Measurements from ENCODE around the gene MIEN1. TPM values are rescaled to one million over a fixed set of nuclear protein-coding genes. Genes with fewer than 3 reads are reported as not detected.

Gene MIEN1
- total and polyA plus RNA-seq, 2 of the 13 experiments (the other 11 are each of a cell fraction or from before 2014, with no cell fraction given): 40.6 to 56.6 TPM

DNA sequence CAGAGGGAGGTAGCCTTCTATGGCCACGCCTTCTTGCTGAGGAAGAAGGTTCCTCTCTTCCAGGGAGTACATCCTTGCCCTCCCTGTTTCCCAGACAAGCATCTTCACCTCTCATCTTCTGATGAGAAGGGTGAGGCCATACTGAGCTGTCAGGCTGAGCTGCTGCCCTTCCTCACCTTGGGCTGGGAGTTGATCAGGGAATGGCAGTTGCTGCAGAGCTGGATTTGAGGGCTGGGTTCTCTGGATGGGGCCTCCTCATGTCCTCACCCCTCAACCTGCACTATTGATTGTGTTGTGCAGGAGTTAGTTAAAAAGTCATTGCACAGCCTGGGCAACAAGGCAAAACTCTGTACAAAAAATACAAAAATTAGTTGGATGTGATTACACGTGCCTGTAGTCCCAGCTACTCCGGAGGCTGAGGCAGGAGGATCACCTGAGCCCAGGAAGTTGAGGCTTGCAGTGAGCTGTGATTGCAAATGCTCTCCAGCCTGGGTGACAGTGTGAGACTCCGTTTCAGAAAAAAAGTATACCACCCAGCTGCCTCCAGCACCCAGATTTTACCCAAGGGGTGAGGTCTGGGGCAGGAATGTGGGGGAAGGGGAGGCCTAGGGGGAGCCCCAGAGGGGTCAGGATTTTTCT is 28.4 kb downstream of the MIEN1 start:
- WGBS (ENCODE audit: low lambda C conversion rate): 43% methylated on average over 4 of the region's 4 CpGs
- DNase-seq (ENCODE audit: low spot score) (no peak), ATAC-seq (no peak), FAIRE-seq (peak; percentile 21)
- no peak overlapping the region for H2AFZ ChIP-seq (ENCODE audit: low read length)
- intact Hi-C loops (cut with micrococcal nuclease; ENCODE audit: unreplicated experiment) (no loop called here), in situ Hi-C loops (cut with HindIII; ENCODE audit: extremely low pct_ligation_motif_present, low pct_unique_long_range_greater_than_20kb) (no loop called here)
- H4K20me1 ChIP-seq (ENCODE audit: insufficient read depth, low read length): peaks cover 14% of the 10 kb centered on the region; the same call in 1 of the 2 replicates
- H3K9me3 ChIP-seq (ENCODE audit: low read length): no peaks in the 10 kb centered on the region
- H3K36me3 ChIP-seq (replicated peaks in 1 of 2; ENCODE audit: control insufficient read depth in 1 of 2, insufficient read depth in 2 of 2, low read length in 2 of 2): peaks cover 6 to 9% of the 10 kb centered on the region in 2 experiments; a peak in 4 of 5 replicates
- peak overlapping the region; percentile 88 for H3K9ac ChIP-seq (ENCODE audit: insufficient read depth, low read depth, low read length)
- H3K4me1 ChIP-seq (ENCODE audit: insufficient read depth, low read length): peaks cover 69% of the 10 kb centered on the region
- H3K27me3 ChIP-seq (ENCODE audit: control insufficient read depth in 1 of 2, insufficient read depth in 2 of 2, low read length in 2 of 2): no peaks in the 10 kb centered on the region
- H3K27ac ChIP-seq (ENCODE audit: extremely low read length, insufficient read depth, low read length): peak overlapping the region; percentile 78
- CTCF ChIA-PET (ENCODE audit: low intra/inter-chr PET ratio, low total read pairs): interaction anchor here (1.3 to 1.6 kb wide), 2 partner anchors 53 to 80 kb away, joined by 4 read pairs; no protein-coding TSS in a partner anchor
- peak overlapping the region; percentile 92 for H3K4me2 ChIP-seq (ENCODE audit: low read depth, low read length)
- POLR2A ChIA-PET: interaction anchor here (0.9 to 6.6 kb wide), 12 partner anchors 8 to 397 kb away, joined by 3 to 118 read pairs (median 12); partner anchors contain the start of genes GRB7, MIEN1 and PGAP3
- peak overlapping the region; percentile 90 to 94 (median 90) for H3K4me3 ChIP-seq (replicated peaks in 1 of 3; ENCODE audit: insufficient read depth in 1 of 3, low read depth in 2 of 3, low read length in 3 of 3)
- no TSS peak for BruUV-seq (replicated peaks)
- peaks cover 63% of the 10 kb centered on the region for H3K79me2 ChIP-seq (ENCODE audit: insufficient read depth, low read length)
- TF ChIP-seq, protein P1, sequence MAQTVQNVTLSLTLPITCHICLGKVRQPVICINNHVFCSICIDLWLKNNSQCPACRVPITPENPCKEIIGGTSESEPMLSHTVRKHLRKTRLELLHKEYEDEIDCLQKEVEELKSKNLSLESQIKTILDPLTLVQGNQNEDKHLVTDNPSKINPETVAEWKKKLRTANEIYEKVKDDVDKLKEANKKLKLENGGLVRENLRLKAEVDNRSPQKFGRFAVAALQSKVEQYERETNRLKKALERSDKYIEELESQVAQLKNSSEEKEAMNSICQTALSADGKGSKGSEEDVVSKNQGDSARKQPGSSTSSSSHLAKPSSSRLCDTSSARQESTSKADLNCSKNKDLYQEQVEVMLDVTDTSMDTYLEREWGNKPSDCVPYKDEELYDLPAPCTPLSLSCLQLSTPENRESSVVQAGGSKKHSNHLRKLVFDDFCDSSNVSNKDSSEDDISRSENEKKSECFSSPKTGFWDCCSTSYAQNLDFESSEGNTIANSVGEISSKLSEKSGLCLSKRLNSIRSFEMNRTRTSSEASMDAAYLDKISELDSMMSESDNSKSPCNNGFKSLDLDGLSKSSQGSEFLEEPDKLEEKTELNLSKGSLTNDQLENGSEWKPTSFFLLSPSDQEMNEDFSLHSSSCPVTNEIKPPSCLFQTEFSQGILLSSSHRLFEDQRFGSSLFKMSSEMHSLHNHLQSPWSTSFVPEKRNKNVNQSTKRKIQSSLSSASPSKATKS (CRISPR knock-in tag; IDR thresholded peaks at IDR 0.05): no peak
- TF ChIP-seq, protein P2, sequence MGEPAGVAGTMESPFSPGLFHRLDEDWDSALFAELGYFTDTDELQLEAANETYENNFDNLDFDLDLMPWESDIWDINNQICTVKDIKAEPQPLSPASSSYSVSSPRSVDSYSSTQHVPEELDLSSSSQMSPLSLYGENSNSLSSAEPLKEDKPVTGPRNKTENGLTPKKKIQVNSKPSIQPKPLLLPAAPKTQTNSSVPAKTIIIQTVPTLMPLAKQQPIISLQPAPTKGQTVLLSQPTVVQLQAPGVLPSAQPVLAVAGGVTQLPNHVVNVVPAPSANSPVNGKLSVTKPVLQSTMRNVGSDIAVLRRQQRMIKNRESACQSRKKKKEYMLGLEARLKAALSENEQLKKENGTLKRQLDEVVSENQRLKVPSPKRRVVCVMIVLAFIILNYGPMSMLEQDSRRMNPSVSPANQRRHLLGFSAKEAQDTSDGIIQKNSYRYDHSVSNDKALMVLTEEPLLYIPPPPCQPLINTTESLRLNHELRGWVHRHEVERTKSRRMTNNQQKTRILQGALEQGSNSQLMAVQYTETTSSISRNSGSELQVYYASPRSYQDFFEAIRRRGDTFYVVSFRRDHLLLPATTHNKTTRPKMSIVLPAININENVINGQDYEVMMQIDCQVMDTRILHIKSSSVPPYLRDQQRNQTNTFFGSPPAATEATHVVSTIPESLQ (CRISPR knock-in tag; conservative IDR thresholded peaks at IDR 0.05): no peak
- TF ChIP-seq ZNF629 (CRISPR knock-in tag; conservative IDR thresholded peaks at IDR 0.05) (no peak), ZNF333 (CRISPR knock-in tag; IDR thresholded peaks at IDR 0.05; ENCODE audit: borderline replicate concordance) (0 out of 2 replicates have a peak, but pooled peaks have one; percentile 39), FOSL2 (CRISPR knock-in tag; IDR thresholded peaks at IDR 0.05) (no peak), MIER2 (CRISPR knock-in tag; IDR thresholded peaks at IDR 0.05) (no peak), ZNF776 (CRISPR knock-in tag; IDR thresholded peaks at IDR 0.05) (0 out of 2 replicates have a peak, but pooled peaks have one; percentile 12), CHD4 (IDR thresholded peaks at IDR 0.05; ENCODE audit: borderline replicate concordance, low read length) (no peak), U2AF2 (IDR thresholded peaks at IDR 0.05; ENCODE audit: low read depth, low read length) (no peak)
- TF ChIP-seq, protein P3, sequence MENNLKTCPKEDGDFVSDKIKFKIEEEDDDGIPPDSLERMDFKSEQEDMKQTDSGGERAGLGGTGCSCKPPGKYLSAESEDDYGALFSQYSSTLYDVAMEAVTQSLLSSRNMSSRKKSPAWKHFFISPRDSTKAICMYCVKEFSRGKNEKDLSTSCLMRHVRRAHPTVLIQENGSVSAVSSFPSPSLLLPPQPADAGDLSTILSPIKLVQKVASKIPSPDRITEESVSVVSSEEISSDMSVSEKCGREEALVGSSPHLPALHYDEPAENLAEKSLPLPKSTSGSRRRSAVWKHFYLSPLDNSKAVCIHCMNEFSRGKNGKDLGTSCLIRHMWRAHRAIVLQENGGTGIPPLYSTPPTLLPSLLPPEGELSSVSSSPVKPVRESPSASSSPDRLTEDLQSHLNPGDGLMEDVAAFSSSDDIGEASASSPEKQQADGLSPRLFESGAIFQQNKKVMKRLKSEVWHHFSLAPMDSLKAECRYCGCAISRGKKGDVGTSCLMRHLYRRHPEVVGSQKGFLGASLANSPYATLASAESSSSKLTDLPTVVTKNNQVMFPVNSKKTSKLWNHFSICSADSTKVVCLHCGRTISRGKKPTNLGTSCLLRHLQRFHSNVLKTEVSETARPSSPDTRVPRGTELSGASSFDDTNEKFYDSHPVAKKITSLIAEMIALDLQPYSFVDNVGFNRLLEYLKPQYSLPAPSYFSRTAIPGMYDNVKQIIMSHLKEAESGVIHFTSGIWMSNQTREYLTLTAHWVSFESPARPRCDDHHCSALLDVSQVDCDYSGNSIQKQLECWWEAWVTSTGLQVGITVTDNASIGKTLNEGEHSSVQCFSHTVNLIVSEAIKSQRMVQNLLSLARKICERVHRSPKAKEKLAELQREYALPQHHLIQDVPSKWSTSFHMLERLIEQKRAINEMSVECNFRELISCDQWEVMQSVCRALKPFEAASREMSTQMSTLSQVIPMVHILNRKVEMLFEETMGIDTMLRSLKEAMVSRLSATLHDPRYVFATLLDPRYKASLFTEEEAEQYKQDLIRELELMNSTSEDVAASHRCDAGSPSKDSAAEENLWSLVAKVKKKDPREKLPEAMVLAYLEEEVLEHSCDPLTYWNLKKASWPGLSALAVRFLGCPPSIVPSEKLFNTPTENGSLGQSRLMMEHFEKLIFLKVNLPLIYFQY (CRISPR knock-in tag; IDR thresholded peaks at IDR 0.05; ENCODE audit: borderline replicate concordance): no peak
- TF ChIP-seq, protein P4, sequence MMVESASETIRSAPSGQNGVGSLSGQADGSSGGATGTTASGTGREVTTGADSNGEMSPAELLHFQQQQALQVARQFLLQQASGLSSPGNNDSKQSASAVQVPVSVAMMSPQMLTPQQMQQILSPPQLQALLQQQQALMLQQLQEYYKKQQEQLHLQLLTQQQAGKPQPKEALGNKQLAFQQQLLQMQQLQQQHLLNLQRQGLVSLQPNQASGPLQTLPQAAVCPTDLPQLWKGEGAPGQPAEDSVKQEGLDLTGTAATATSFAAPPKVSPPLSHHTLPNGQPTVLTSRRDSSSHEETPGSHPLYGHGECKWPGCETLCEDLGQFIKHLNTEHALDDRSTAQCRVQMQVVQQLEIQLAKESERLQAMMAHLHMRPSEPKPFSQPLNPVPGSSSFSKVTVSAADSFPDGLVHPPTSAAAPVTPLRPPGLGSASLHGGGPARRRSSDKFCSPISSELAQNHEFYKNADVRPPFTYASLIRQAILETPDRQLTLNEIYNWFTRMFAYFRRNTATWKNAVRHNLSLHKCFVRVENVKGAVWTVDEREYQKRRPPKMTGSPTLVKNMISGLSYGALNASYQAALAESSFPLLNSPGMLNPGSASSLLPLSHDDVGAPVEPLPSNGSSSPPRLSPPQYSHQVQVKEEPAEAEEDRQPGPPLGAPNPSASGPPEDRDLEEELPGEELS (CRISPR knock-in tag; IDR thresholded peaks at IDR 0.05): no peak
- TF ChIP-seq, protein P5, sequence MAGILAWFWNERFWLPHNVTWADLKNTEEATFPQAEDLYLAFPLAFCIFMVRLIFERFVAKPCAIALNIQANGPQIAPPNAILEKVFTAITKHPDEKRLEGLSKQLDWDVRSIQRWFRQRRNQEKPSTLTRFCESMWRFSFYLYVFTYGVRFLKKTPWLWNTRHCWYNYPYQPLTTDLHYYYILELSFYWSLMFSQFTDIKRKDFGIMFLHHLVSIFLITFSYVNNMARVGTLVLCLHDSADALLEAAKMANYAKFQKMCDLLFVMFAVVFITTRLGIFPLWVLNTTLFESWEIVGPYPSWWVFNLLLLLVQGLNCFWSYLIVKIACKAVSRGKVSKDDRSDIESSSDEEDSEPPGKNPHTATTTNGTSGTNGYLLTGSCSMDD (CRISPR knock-in tag; IDR thresholded peaks at IDR 0.05): no peak

All from HepG2 (cell line).